IMR-90 (cell line): Measurements from ENCODE around the gene ASRGL1. TPM values are rescaled to one million over a fixed set of nuclear protein-coding genes. Genes with fewer than 3 reads are reported as not detected.

ENCODE experiments used
- ATAC-seq: fragments of 200-7000 bp; cut with Tn5 transposase; 2 replicates; pipeline ENCODE4 v1.9.1; 2020; ENCODE audit warnings: low read depth, mild to moderate bottlenecking, moderate library complexity
- BruUV-seq: library from RNA; stranded (reverse); fragments of 400-500 nt; replicated peaks from 2 replicates; lab custom pipeline; 2021; lab: Mats Ljungman, UMichigan
- CTCF ChIA-PET: fragments of 300-600 bp; formaldehyde crosslinking; extraction: SDS; loops from one replicate; lab custom pipeline; 2021; ENCODE audit warnings: antibody characterized with exemption; lab: Yijun Ruan, JAX
- POLR2A ChIA-PET: fragments of 300-600 bp; sonication (Branson Sonifier 250); formaldehyde crosslinking; loops from one replicate; lab custom pipeline; 2022; ENCODE audit warnings: antibody characterized with exemption; ENCODE audit not compliant: unreplicated experiment; lab: Charles Lee
- DNase-seq: peaks from one replicate; pipeline ENCODE4 v3.0.0; 2013
- H2AFZ ChIP-seq: replicated peaks from 2 replicates; pipeline ENCODE3; 2013; ENCODE audit warnings: low read length, mild to moderate bottlenecking; ENCODE audit not compliant: poor library complexity
- H2AK5ac ChIP-seq: 2 replicates; pipeline ENCODE4 v1.6.1; 2013; ENCODE audit warnings: low read depth, low read length, inconsistent platforms
- H2AK9ac ChIP-seq: replicated peaks from 2 replicates; pipeline ENCODE3; 2013; ENCODE audit warnings: mild to moderate bottlenecking, low read depth, low read length, moderate library complexity; ENCODE audit not compliant: poor library complexity
- H2BK120ac ChIP-seq: 2 replicates; pipeline ENCODE4 v1.6.1; 2013; ENCODE audit warnings: low read depth, low read length, inconsistent platforms
- H2BK15ac ChIP-seq: 3 replicates; pipeline ENCODE4 v1.6.1; 2013; ENCODE audit warnings: low read depth, low read length, inconsistent platforms
- H2BK20ac ChIP-seq: 2 replicates; pipeline ENCODE4 v1.6.1; 2013; ENCODE audit warnings: low read depth, mild to moderate bottlenecking, inconsistent platforms, low read length, moderate library complexity
- H2BK5ac ChIP-seq: 2 replicates; pipeline ENCODE4 v1.6.1; 2013; ENCODE audit warnings: mild to moderate bottlenecking, low read depth, low read length, inconsistent platforms; ENCODE audit not compliant: poor library complexity, severe bottlenecking
- H3K14ac ChIP-seq: replicated peaks from 2 replicates; pipeline ENCODE4 v1.6.1; 2013; ENCODE audit warnings: low read depth, low read length, inconsistent platforms
- H3K18ac ChIP-seq: 2 replicates; pipeline ENCODE4 v1.6.1; 2013; ENCODE audit warnings: low read depth, low read length, control low read depth
- H3K23ac ChIP-seq: 2 replicates; pipeline ENCODE4 v1.6.1; 2013; ENCODE audit warnings: low read depth, low read length, inconsistent platforms
- H3K27ac ChIP-seq: 2 replicates; pipeline ENCODE4 v1.5.1; 2013; ENCODE audit warnings: mild to moderate bottlenecking, control low read depth, low read length; ENCODE audit not compliant: insufficient read depth
- H3K27me3 ChIP-seq: 2 replicates; pipeline ENCODE4 v1.6.1; 2013; ENCODE audit warnings: low read length; ENCODE audit not compliant: control insufficient read depth, insufficient read depth
- H3K36me3 ChIP-seq: 2 replicates; pipeline ENCODE4 v1.6.1; 2013; ENCODE audit warnings: low read length, mixed read lengths; ENCODE audit not compliant: control insufficient read depth, insufficient read depth
- H3K4ac ChIP-seq: 2 replicates; pipeline ENCODE4 v1.6.1; 2013; ENCODE audit warnings: low read depth, low read length, inconsistent platforms
- H3K4me1 ChIP-seq: 2 replicates; pipeline ENCODE4 v1.6.1; 2013; ENCODE audit warnings: low read length, mixed read lengths; ENCODE audit not compliant: control insufficient read depth, insufficient read depth
- H3K4me2 ChIP-seq: 2 replicates; pipeline ENCODE4 v1.6.1; 2013; ENCODE audit warnings: low read depth, mild to moderate bottlenecking, control low read depth, low read length, moderate library complexity
- H3K4me3 ChIP-seq: 2 replicates; pipeline ENCODE4 v1.5.1; 2013; ENCODE audit warnings: low read depth, mild to moderate bottlenecking, control low read depth, low read length, moderate library complexity; ENCODE audit not compliant: insufficient read depth
- H3K56ac ChIP-seq: 2 replicates; pipeline ENCODE4 v1.6.1; 2013; ENCODE audit warnings: low read length, inconsistent platforms; ENCODE audit not compliant: insufficient read depth; ENCODE audit errors: extremely low read depth
- H3K79me1 ChIP-seq, 2 experiments: 2 replicates each; pipeline ENCODE4 v1.6.1; 2013; ENCODE audit warnings: low read length in 2 of 2, inconsistent platforms in 1 of 2, low read depth in 1 of 2
- H3K9ac ChIP-seq: 2 replicates; pipeline ENCODE4 v1.6.1; 2013; ENCODE audit warnings: low read depth, low read length, control low read depth
- H3K9me1 ChIP-seq: 2 replicates; pipeline ENCODE4 v1.6.1; 2013; ENCODE audit warnings: low read length, inconsistent platforms; ENCODE audit not compliant: insufficient read depth
- H3K9me3 ChIP-seq: 2 replicates; pipeline ENCODE4 v1.6.1; 2013; ENCODE audit warnings: low read length; ENCODE audit not compliant: control insufficient read depth, insufficient read depth
- H4K20me1 ChIP-seq: 2 replicates; pipeline ENCODE4 v1.6.1; 2013; ENCODE audit warnings: low read length, inconsistent platforms; ENCODE audit not compliant: insufficient read depth
- H4K5ac ChIP-seq: 2 replicates; pipeline ENCODE4 v1.6.1; 2013; ENCODE audit warnings: mild to moderate bottlenecking, low read depth, low read length, control low read depth
- H4K8ac ChIP-seq, 2 experiments: 2 replicates each; pipeline ENCODE4 v1.6.1; 2013; ENCODE audit warnings: low read depth in 2 of 2, low read length in 2 of 2, control low read depth in 1 of 2, inconsistent platforms in 1 of 2
- H4K91ac ChIP-seq: 2 replicates; pipeline ENCODE4 v1.6.1; 2013; ENCODE audit warnings: low read depth, low read length, inconsistent platforms; ENCODE audit not compliant: insufficient read depth
- CHD1 ChIP-seq: IDR thresholded peaks from 2 replicates; pipeline ENCODE4 v1.6.1; 2012; ENCODE audit warnings: low read depth, low read length, improper control_type of control experiment
- FOS ChIP-seq: fragments of 150-350 bp; IDR thresholded peaks from 2 replicates; pipeline ENCODE4 v1.6.1; 2016; ENCODE audit warnings: low read depth, low read length
- MAZ ChIP-seq: IDR thresholded peaks from 2 replicates; pipeline ENCODE4 v1.6.1; 2012; ENCODE audit warnings: low read depth, mild to moderate bottlenecking, low read length, improper control_type of control experiment, moderate library complexity, borderline replicate concordance
- MXI1 ChIP-seq: IDR thresholded peaks from 2 replicates; pipeline ENCODE4 v1.6.1; 2012; ENCODE audit warnings: low read depth, mild to moderate bottlenecking, low read length, moderate library complexity, borderline replicate concordance
- POLR2A ChIP-seq: IDR thresholded peaks from 2 replicates; pipeline ENCODE4 v1.6.1; 2012; ENCODE audit warnings: mild to moderate bottlenecking, low read depth, low read length
- RAD21 ChIP-seq: IDR thresholded peaks from 2 replicates; pipeline ENCODE4 v1.6.1; 2012; ENCODE audit warnings: low read length, improper control_type of control experiment
- RCOR1 ChIP-seq: IDR thresholded peaks from 2 replicates; pipeline ENCODE4 v1.6.1; 2012; ENCODE audit warnings: mild to moderate bottlenecking, low read length, improper control_type of control experiment; ENCODE audit not compliant: insufficient replicate concordance
- RFX5 ChIP-seq: IDR thresholded peaks from 2 replicates; pipeline ENCODE4 v1.8.0; 2012; ENCODE audit warnings: low read depth, mild to moderate bottlenecking, low read length, moderate library complexity
- SMC3 ChIP-seq: fragments of 150-350 bp; IDR thresholded peaks from 2 replicates; pipeline ENCODE4 v1.6.1; 2016; ENCODE audit warnings: low read depth, mild to moderate bottlenecking, antibody characterized with exemption, low read length, moderate library complexity
- WGBS, 2 experiments: methylation state at CpG; one replicate each; pipeline versions ENCODE4 v1.1.5 to v1.1.7; 2013; ENCODE audit warnings: missing lambda C conversion rate in 2 of 2; ENCODE audit not compliant: insufficient read length in 1 of 2; ENCODE audit errors: extremely low coverage in 2 of 2; 5-methylcytosine and 5-hydroxymethylcytosine counted together
- dilution Hi-C: fragments of 300-500 bp; cut with HindIII; formaldehyde crosslinking; loops from one replicate; pipeline ENCODE4 v1.14.3; 2018; ENCODE audit warnings: low sequenced_read_pairs; ENCODE audit not compliant: unreplicated experiment
- in situ Hi-C: fragments of 300-500 bp; cut with MboI; formaldehyde crosslinking; loops from 3 replicates; pipeline ENCODE4 v1.14.3; 2019; ENCODE audit warnings: low sequenced_read_pairs, inconsistent platforms, mixed read lengths
- intact Hi-C: fragments of 100-400 bp; cut with micrococcal nuclease; formaldehyde crosslinking; loops from 2 replicates; pipeline ENCODE4 v1.10.0; 2022
- polyA plus RNA-seq, 3 experiments: library from polyadenylated mRNA; depleted of rRNA; stranded (reverse); fragments of >200 nt; gene quantifications; 2 replicates each; pipeline ENCODE4 v1.2.3, GENCODE V29; 2012; ENCODE audit warnings: low replicate concordance in 1 of 3
- total RNA-seq: library from RNA; depleted of rRNA; stranded (reverse); fragments of >200 nt; gene quantifications from 2 replicates; pipeline ENCODE4 v1.2.3, GENCODE V29; 2012
- TF ChIP-seq, protein P1 (sequence below): conservative IDR thresholded peaks from 2 replicates; pipeline ENCODE4 v1.5.1; 2012; ENCODE audit warnings: mild to moderate bottlenecking, low read depth, low read length, improper control_type of control experiment
- TF ChIP-seq, protein P2 (sequence below): fragments of 150-350 bp; IDR thresholded peaks from 2 replicates; pipeline ENCODE4 v1.6.1; 2017; ENCODE audit warnings: mild to moderate bottlenecking, antibody characterized with exemption, low read length, low read depth
- TF ChIP-seq, protein P3 (sequence below): fragments of 150-350 bp; IDR thresholded peaks from 2 replicates; pipeline ENCODE4 v1.6.1; 2016; ENCODE audit warnings: low read depth, mild to moderate bottlenecking, low read length, moderate library complexity, borderline replicate concordance

The ASRGL1 gene
- total and polyA plus RNA-seq, 2 of the 4 experiments (the other 2 are of a cell fraction): 0.72 TPM; not detected in 1

- intact Hi-C loops (no loop called here), dilution Hi-C loops (no loop called here), in situ Hi-C loops (loop anchor here (25.0 kb wide), 1 partner anchor 475 kb away; no protein-coding TSS in a partner anchor)
- no peak overlapping the region for H2AFZ ChIP-seq
- no peak overlapping the region for H3K9ac ChIP-seq
- no peaks in the 10 kb centered on the region for H3K79me1 ChIP-seq
- H3K18ac ChIP-seq: no peak overlapping the region
- TF ChIP-seq SMC3: no peak
- TF ChIP-seq, protein P1, sequence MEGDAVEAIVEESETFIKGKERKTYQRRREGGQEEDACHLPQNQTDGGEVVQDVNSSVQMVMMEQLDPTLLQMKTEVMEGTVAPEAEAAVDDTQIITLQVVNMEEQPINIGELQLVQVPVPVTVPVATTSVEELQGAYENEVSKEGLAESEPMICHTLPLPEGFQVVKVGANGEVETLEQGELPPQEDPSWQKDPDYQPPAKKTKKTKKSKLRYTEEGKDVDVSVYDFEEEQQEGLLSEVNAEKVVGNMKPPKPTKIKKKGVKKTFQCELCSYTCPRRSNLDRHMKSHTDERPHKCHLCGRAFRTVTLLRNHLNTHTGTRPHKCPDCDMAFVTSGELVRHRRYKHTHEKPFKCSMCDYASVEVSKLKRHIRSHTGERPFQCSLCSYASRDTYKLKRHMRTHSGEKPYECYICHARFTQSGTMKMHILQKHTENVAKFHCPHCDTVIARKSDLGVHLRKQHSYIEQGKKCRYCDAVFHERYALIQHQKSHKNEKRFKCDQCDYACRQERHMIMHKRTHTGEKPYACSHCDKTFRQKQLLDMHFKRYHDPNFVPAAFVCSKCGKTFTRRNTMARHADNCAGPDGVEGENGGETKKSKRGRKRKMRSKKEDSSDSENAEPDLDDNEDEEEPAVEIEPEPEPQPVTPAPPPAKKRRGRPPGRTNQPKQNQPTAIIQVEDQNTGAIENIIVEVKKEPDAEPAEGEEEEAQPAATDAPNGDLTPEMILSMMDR: no peak
- TF ChIP-seq, protein P2, sequence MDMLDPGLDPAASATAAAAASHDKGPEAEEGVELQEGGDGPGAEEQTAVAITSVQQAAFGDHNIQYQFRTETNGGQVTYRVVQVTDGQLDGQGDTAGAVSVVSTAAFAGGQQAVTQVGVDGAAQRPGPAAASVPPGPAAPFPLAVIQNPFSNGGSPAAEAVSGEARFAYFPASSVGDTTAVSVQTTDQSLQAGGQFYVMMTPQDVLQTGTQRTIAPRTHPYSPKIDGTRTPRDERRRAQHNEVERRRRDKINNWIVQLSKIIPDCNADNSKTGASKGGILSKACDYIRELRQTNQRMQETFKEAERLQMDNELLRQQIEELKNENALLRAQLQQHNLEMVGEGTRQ: no peak
- TF ChIP-seq POLR2A: no peak
- no peak for TF ChIP-seq FOS
- no peak for TF ChIP-seq RCOR1
- TF ChIP-seq CHD1: no peak
- TF ChIP-seq, protein P3, sequence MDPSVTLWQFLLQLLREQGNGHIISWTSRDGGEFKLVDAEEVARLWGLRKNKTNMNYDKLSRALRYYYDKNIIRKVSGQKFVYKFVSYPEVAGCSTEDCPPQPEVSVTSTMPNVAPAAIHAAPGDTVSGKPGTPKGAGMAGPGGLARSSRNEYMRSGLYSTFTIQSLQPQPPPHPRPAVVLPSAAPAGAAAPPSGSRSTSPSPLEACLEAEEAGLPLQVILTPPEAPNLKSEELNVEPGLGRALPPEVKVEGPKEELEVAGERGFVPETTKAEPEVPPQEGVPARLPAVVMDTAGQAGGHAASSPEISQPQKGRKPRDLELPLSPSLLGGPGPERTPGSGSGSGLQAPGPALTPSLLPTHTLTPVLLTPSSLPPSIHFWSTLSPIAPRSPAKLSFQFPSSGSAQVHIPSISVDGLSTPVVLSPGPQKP: no peak
- no peak for TF ChIP-seq RAD21
- TF ChIP-seq MXI1: no peak
- TF ChIP-seq MAZ: no peak
- TF ChIP-seq RFX5: no peak
- 94% methylated on average over 2 of the region's 3 CpGs; no CpG with 5 or more reads in 1 of the 2 experiments for WGBS, 2 experiments
- H3K14ac ChIP-seq: no peak overlapping the region
- H4K20me1 ChIP-seq: no peaks in the 10 kb centered on the region
- H2AK9ac ChIP-seq: no peak overlapping the region
- H3K56ac ChIP-seq: no peak overlapping the region
- DNase-seq (no peak), ATAC-seq (no peak)
- H3K36me3 ChIP-seq: no peaks in the 10 kb centered on the region
- no peak overlapping the region for H4K5ac ChIP-seq
- no peak overlapping the region for H4K91ac ChIP-seq
- H3K4me2 ChIP-seq: no peak overlapping the region
- no peak overlapping the region for H2BK120ac ChIP-seq
- peaks cover 4% of the 10 kb centered on the region; the same call in 1 of the 2 replicates for H3K4me1 ChIP-seq
- H4K8ac ChIP-seq: no peak overlapping the region
- no peak overlapping the region for H3K27ac ChIP-seq
- CTCF ChIA-PET: no interaction called here
- no peaks in the 10 kb centered on the region for H3K9me1 ChIP-seq
- no TSS peak for BruUV-seq
- no peak overlapping the region for H3K4me3 ChIP-seq
- H2BK15ac ChIP-seq: no peak overlapping the region
- no peak overlapping the region; the same call in 1 of the 2 replicates for H2AK5ac ChIP-seq
- peaks cover 13% of the 10 kb centered on the region for H3K27me3 ChIP-seq
- POLR2A ChIA-PET: interaction anchor here (0.6 kb wide), 1 partner anchor 591 kb away, joined by 3 read pairs; no protein-coding TSS in a partner anchor
- no peak overlapping the region for H3K23ac ChIP-seq
- no peak overlapping the region for H2BK5ac ChIP-seq
- no peaks in the 10 kb centered on the region for H3K9me3 ChIP-seq
- H3K4ac ChIP-seq: no peak overlapping the region
- no peak overlapping the region for H2BK20ac ChIP-seq
These were observed 50.1 kb downstream of the ASRGL1 start for GRCh38 chr11:62387381-62387780.
